PC-3 (cell line): Measurements from ENCODE around the gene CNTNAP2. TPM values are rescaled to one million over a fixed set of nuclear protein-coding genes. Genes with fewer than 3 reads are reported as not detected.
A peak's percentile ranks its signal among the peaks of the same experiment; 100 is the strongest.
"Not testable (repeated sequence)": the region's sequence is repeated elsewhere in the genome, so short reads cannot be mapped to it uniquely, and the experiment has no call there.

Source experiments
- ATAC-seq: fragments of 200-7000 bp; cut with Tn5 transposase; 2 replicates; pipeline ENCODE4 v1.9.1; 2020; ENCODE audit warnings: mild to moderate bottlenecking, moderate library complexity
- BruUV-seq: library from RNA; stranded (reverse); fragments of 400-500 nt; replicated peaks from 2 replicates; lab custom pipeline; 2021; lab: Mats Ljungman, UMichigan
- CTCF ChIA-PET: fragments of 300-600 bp; sonication (Branson Sonifier 250); formaldehyde crosslinking; loops from one replicate; lab custom pipeline; 2022; ENCODE audit warnings: antibody characterized with exemption; lab: Charles Lee
- POLR2A ChIA-PET: fragments of 300-600 bp; sonication (Branson Sonifier 250); formaldehyde crosslinking; loops from one replicate; lab custom pipeline; 2022; ENCODE audit warnings: antibody characterized with exemption; ENCODE audit not compliant: unreplicated experiment; lab: Charles Lee
- DNase-seq: peaks from one replicate; pipeline ENCODE4 v3.0.0-alpha.2; 2015
- H2AFZ ChIP-seq: fragments of 300-600 bp; sonication (generic); 2 replicates; pipeline ENCODE4 v1.6.0; 2016; ENCODE audit warnings: antibody characterized with exemption, low read length
- H3F3A ChIP-seq: fragments of 300-600 bp; sonication (generic); one replicate; pipeline ENCODE4 v1.6.0; 2017; ENCODE audit warnings: antibody characterized with exemption, low read length, control low read depth, mild to moderate bottlenecking; ENCODE audit not compliant: unreplicated experiment
- H3K27ac ChIP-seq: fragments of 300-600 bp; sonication (generic); 2 replicates; pipeline ENCODE4 v1.5.1; 2016; ENCODE audit warnings: mild to moderate bottlenecking, low read length
- H3K27me3 ChIP-seq: fragments of 300-600 bp; sonication (generic); 2 replicates; pipeline ENCODE4 v1.6.1; 2016; ENCODE audit warnings: low read length, mixed read lengths
- H3K36me3 ChIP-seq: fragments of 300-600 bp; sonication (generic); 2 replicates; pipeline ENCODE4 v1.6.1; 2016; ENCODE audit warnings: low read depth, mixed run types, low read length, mixed read lengths
- H3K4me1 ChIP-seq: fragments of 300-600 bp; sonication (generic); 2 replicates; pipeline ENCODE4 v1.5.1; 2016; ENCODE audit warnings: low read length; ENCODE audit not compliant: insufficient read depth
- H3K4me2 ChIP-seq: fragments of 300-600 bp; sonication (generic); 2 replicates; pipeline ENCODE4 v1.6.0; 2016; ENCODE audit warnings: low read length
- H3K4me3 ChIP-seq: fragments of 300-600 bp; sonication (generic); 2 replicates; pipeline ENCODE4 v1.5.1; 2016; ENCODE audit warnings: mild to moderate bottlenecking, low read length, mixed read lengths
- H3K79me2 ChIP-seq: fragments of 300-600 bp; sonication (generic); 2 replicates; pipeline ENCODE4 v1.6.1; 2017; ENCODE audit warnings: low read length, mixed read lengths
- H3K9ac ChIP-seq: fragments of 300-600 bp; sonication (generic); 2 replicates; pipeline ENCODE4 v1.6.0; 2016; ENCODE audit warnings: mild to moderate bottlenecking, low read length
- H3K9me2 ChIP-seq: fragments of 300-600 bp; sonication (generic); replicated peaks from 2 replicates; pipeline ENCODE4 v1.6.1; 2016; ENCODE audit warnings: mixed run types, low read length, mixed read lengths
- H3K9me3 ChIP-seq: fragments of 300-600 bp; sonication (generic); 2 replicates; pipeline ENCODE4 v1.6.1; 2016; ENCODE audit warnings: low read length, mixed read lengths
- H4K20me1 ChIP-seq: fragments of 300-600 bp; sonication (generic); 2 replicates; pipeline ENCODE4 v1.6.1; 2016; ENCODE audit warnings: low read length, mixed read lengths
- CTCF ChIP-seq: fragments of 300-600 bp; sonication (generic); conservative IDR thresholded peaks from 2 replicates; pipeline ENCODE4 v1.5.1; 2017; ENCODE audit warnings: antibody characterized with exemption, low read depth, mild to moderate bottlenecking, low read length
- EZH2 ChIP-seq: fragments of 300-600 bp; sonication (generic); IDR thresholded peaks from one replicate; pipeline ENCODE4 v1.6.1; 2017; ENCODE audit warnings: antibody characterized with exemption, mild to moderate bottlenecking, low read length; ENCODE audit not compliant: unreplicated experiment
- EZH2phosphoT487 ChIP-seq: fragments of 300-600 bp; sonication (generic); IDR thresholded peaks from 2 replicates; pipeline ENCODE4 v1.6.1; 2018; ENCODE audit warnings: mild to moderate bottlenecking, antibody characterized with exemption, low read length, borderline replicate concordance
- intact Hi-C: fragments of 100-400 bp; cut with micrococcal nuclease; formaldehyde crosslinking; loops from 2 replicates; pipeline ENCODE4 v1.9.0; 2023
- total RNA-seq: library from RNA; depleted of rRNA; stranded (reverse); fragments of >200 nt; gene quantifications from 2 replicates; pipeline ENCODE4 v1.2.3, GENCODE V29; 2014

Gene CNTNAP2
- total RNA-seq, 1 experiment from 2014 or later = 1.5 TPM

GRCh38 chr7:146902728-146903127, 786.1 kb downstream of the CNTNAP2 start:
- Histone ChIP-seq H3K4me3 (no peak overlapping the region), H3K9me3 (no peaks in the 10 kb centered on the region), H3K36me3 (no peaks in the 10 kb centered on the region), H3K9me2 (no peaks in the 10 kb centered on the region), H3F3A (no peaks in the 10 kb centered on the region), H4K20me1 (no peaks in the 10 kb centered on the region), H3K79me2 (no peaks in the 10 kb centered on the region), H3K27me3 (no peaks in the 10 kb centered on the region), H3K9ac (no peak overlapping the region), H3K4me2 (no peak overlapping the region), H3K4me1 (no peaks in the 10 kb centered on the region), H3K27ac (no peak overlapping the region), H2AFZ (no peak overlapping the region)
- no peak for TF ChIP-seq EZH2
- no peak for TF ChIP-seq CTCF
- no peak for TF ChIP-seq EZH2phosphoT487
- ATAC-seq (no peak), DNase-seq (peak; percentile 7)
- intact Hi-C loops = no loop called here
- BruUV-seq = no TSS peak
- POLR2A ChIA-PET = no interaction called here
- CTCF ChIA-PET = no interaction called here

GRCh38 chr7:146905746-146906145, 789.1 kb downstream of the CNTNAP2 start:
- H3K36me3 ChIP-seq, H3K27ac ChIP-seq, H3F3A ChIP-seq, H2AFZ ChIP-seq, H3K9ac ChIP-seq, H3K4me1 ChIP-seq, BruUV-seq, H3K27me3 ChIP-seq, H4K20me1 ChIP-seq, intact Hi-C loops, H3K79me2 ChIP-seq, H3K9me2 ChIP-seq, DNase-seq, H3K4me2 ChIP-seq, H3K9me3 ChIP-seq, POLR2A ChIA-PET, CTCF ChIA-PET, H3K4me3 ChIP-seq, ATAC-seq: not testable (repeated sequence)

DNA sequence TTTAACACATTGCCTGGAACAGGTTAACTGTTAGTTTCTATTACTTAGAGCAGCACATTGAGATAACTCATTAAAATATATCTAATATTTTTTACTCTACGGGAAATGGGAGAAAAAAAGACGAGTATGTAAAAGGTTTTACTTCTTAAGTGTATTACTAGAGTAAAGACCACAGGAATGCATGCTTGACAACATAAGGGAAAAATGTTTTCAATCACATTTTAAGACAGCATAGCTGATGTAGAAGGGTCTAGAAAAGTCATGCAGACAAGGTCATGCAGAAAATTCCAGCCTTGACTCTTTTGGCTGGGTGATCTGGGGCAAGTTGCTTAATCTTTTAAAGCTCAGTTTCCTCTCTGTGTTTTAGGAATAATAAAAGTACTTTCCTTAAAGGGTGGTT, 806.2 kb downstream of the CNTNAP2 start:
- Histone ChIP-seq H3K4me3 (no peak overlapping the region), H2AFZ (no peak overlapping the region), H3F3A (no peaks in the 10 kb centered on the region), H3K27me3 (no peaks in the 10 kb centered on the region), H3K9me2 (no peaks in the 10 kb centered on the region), H3K36me3 (no peaks in the 10 kb centered on the region), H3K4me2 (no peak overlapping the region), H3K9ac (no peak overlapping the region), H4K20me1 (no peaks in the 10 kb centered on the region), H3K4me1 (no peaks in the 10 kb centered on the region), H3K9me3 (no peaks in the 10 kb centered on the region), H3K79me2 (no peaks in the 10 kb centered on the region), H3K27ac (no peak overlapping the region)
- TF ChIP-seq EZH2 (no peak), CTCF (no peak), EZH2phosphoT487 (no peak)
- CTCF ChIA-PET = no interaction called here
- DNase-seq (no peak), ATAC-seq (no peak)
- BruUV-seq = no TSS peak
- POLR2A ChIA-PET = no interaction called here
- intact Hi-C loops = no loop called here
